OCI-LY7 (cell line): ENCODE data around the gene SMTNL2.
"Not testable (repeated sequence)": the region's sequence is repeated elsewhere in the genome, so short reads cannot be mapped to it uniquely, and the experiment has no call there.

Experiments
- EZH2phosphoT487 ChIP-seq: fragments of 200-600 bp; sonication (generic); IDR thresholded peaks from 2 replicates; pipeline ENCODE4 v1.6.1; 2018; ENCODE audit warnings: low read depth, borderline replicate concordance, mild to moderate bottlenecking, mixed run types, antibody characterized with exemption, low read length, moderate library complexity, mixed read lengths
- TF ChIP-seq, protein P1 (sequence below): fragments of 200-600 bp; sonication (generic); conservative IDR thresholded peaks from 2 replicates; pipeline ENCODE4 v1.5.1; 2014; ENCODE audit warnings: mild to moderate bottlenecking, antibody characterized with exemption, low read length, moderate library complexity, mixed read lengths

DNA sequence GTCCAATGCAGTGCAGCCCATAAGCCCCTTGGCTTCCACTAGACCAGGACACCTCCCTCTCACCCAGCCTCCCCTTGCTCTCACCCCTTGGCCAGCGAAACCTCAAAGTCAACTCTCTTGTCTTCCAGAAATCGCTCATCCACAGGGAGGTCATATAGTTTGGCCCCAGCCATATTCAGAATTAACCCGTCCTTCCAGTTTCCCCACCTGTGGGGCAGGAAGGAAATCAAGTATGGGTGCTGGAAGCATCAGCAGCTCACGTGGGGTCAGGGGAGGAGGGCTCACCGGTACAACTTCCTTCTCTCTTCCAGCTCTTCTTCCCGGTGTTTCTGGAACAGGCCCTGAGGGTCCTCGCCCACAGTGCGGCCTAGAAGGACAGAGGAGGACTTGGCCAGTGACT is 54.4 kb downstream of the SMTNL2 start:
- TF ChIP-seq, protein P1, sequence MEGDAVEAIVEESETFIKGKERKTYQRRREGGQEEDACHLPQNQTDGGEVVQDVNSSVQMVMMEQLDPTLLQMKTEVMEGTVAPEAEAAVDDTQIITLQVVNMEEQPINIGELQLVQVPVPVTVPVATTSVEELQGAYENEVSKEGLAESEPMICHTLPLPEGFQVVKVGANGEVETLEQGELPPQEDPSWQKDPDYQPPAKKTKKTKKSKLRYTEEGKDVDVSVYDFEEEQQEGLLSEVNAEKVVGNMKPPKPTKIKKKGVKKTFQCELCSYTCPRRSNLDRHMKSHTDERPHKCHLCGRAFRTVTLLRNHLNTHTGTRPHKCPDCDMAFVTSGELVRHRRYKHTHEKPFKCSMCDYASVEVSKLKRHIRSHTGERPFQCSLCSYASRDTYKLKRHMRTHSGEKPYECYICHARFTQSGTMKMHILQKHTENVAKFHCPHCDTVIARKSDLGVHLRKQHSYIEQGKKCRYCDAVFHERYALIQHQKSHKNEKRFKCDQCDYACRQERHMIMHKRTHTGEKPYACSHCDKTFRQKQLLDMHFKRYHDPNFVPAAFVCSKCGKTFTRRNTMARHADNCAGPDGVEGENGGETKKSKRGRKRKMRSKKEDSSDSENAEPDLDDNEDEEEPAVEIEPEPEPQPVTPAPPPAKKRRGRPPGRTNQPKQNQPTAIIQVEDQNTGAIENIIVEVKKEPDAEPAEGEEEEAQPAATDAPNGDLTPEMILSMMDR = not testable (repeated sequence)
- TF ChIP-seq EZH2phosphoT487 = not testable (repeated sequence)
